ENCODE results near the gene CDH15.

Gene CDH15

DNA sequence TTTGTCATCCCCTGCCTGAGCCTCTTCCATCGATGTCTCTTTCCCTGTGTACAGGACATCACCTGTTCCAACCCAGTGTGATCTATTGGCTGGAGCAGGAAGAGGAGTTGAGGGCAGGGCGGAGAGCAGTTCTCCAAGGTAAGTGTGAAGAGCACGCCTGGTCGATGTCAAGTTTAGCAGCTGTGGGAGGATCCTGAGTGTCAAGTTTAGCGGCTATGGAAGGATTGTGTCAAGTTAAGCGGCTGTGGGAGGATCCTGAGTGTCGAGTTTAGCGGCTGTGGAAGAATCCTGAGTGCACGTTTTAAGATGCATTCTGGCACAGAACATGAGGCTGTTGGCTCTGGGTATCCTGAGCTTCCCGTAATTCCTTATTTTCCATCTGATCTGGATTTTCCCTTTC lies 53.1 kb downstream of the CDH15 start:
- Histone ChIP-seq H3K9me3 (ENCODE audit: low read length) (peaks cover 27% of the 10 kb centered on the region), H4K20me1 (ENCODE audit: insufficient read depth, low read length) (no peaks in the 10 kb centered on the region), H3F3A (ENCODE audit: insufficient read depth, low read length) (no peaks in the 10 kb centered on the region), H3K36me3 (ENCODE audit: insufficient read depth, low read length) (peaks cover 83% of the 10 kb centered on the region), H3K9me2 (ENCODE audit: low read depth, low read length) (no peaks in the 10 kb centered on the region), H3K4me3 (ENCODE audit: low read depth, low read length, poor library complexity, severe bottlenecking) (no peak overlapping the region), H3K4me2 (ENCODE audit: low read length) (no peak overlapping the region), H3K27ac (ENCODE audit: low read depth, low read length, poor library complexity, severe bottlenecking) (no peak overlapping the region), H2AFZ (ENCODE audit: low read length) (no peak overlapping the region), H3K27me3 (ENCODE audit: insufficient read depth, low read length) (no peaks in the 10 kb centered on the region), H3K79me2 (ENCODE audit: insufficient read depth, low read length) (no peaks in the 10 kb centered on the region), H3K4me1 (ENCODE audit: insufficient read depth, low read length, severe bottlenecking) (no peaks in the 10 kb centered on the region), H3K9ac (ENCODE audit: low read length) (no peak overlapping the region)
- TF ChIP-seq EZH2 (IDR thresholded peaks at IDR 0.05; ENCODE audit: borderline replicate concordance, low read length) = no peak
- TF ChIP-seq, protein P1, sequence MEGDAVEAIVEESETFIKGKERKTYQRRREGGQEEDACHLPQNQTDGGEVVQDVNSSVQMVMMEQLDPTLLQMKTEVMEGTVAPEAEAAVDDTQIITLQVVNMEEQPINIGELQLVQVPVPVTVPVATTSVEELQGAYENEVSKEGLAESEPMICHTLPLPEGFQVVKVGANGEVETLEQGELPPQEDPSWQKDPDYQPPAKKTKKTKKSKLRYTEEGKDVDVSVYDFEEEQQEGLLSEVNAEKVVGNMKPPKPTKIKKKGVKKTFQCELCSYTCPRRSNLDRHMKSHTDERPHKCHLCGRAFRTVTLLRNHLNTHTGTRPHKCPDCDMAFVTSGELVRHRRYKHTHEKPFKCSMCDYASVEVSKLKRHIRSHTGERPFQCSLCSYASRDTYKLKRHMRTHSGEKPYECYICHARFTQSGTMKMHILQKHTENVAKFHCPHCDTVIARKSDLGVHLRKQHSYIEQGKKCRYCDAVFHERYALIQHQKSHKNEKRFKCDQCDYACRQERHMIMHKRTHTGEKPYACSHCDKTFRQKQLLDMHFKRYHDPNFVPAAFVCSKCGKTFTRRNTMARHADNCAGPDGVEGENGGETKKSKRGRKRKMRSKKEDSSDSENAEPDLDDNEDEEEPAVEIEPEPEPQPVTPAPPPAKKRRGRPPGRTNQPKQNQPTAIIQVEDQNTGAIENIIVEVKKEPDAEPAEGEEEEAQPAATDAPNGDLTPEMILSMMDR (IDR thresholded peaks at IDR 0.05; ENCODE audit: low read length) = no peak

DNA sequence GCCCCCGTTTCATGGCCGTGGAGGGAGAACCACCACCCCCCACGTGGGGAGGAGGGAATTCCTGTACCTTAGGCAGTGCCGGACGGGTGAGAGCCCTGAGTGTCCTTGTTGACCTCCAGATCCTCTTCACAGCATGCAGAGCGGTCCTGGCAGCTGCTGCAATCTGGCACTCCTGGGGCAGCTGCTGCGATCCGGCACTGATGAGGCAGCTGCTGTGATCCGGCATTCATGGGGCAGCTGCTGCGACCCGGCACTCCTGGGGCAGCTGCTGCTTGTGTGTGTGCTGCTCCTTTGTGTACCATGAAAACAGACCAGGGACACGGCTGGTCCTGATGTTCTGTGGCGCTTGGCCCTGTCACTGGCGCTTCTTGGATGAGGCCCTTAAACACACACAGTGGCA lies 58.7 kb downstream of the CDH15 start:
- Histone ChIP-seq H4K20me1 (ENCODE audit: insufficient read depth, low read length) (no peaks in the 10 kb centered on the region), H3K9me2 (ENCODE audit: low read depth, low read length) (no peaks in the 10 kb centered on the region), H3K4me1 (ENCODE audit: insufficient read depth, low read length, severe bottlenecking) (no peaks in the 10 kb centered on the region), H3K4me3 (ENCODE audit: low read depth, low read length, poor library complexity, severe bottlenecking) (no peak overlapping the region), H3K79me2 (ENCODE audit: insufficient read depth, low read length) (no peaks in the 10 kb centered on the region), H3F3A (ENCODE audit: insufficient read depth, low read length) (no peaks in the 10 kb centered on the region), H3K9me3 (ENCODE audit: low read length) (peaks cover 35% of the 10 kb centered on the region), H3K4me2 (ENCODE audit: low read length) (no peak overlapping the region), H3K27ac (ENCODE audit: low read depth, low read length, poor library complexity, severe bottlenecking) (no peak overlapping the region), H3K9ac (ENCODE audit: low read length) (no peak overlapping the region), H2AFZ (ENCODE audit: low read length) (no peak overlapping the region), H3K27me3 (ENCODE audit: insufficient read depth, low read length) (no peaks in the 10 kb centered on the region), H3K36me3 (ENCODE audit: insufficient read depth, low read length) (peaks cover 93% of the 10 kb centered on the region)
- TF ChIP-seq, protein P1 (IDR thresholded peaks at IDR 0.05; ENCODE audit: low read length) = no peak
- TF ChIP-seq EZH2 (IDR thresholded peaks at IDR 0.05; ENCODE audit: borderline replicate concordance, low read length) = no peak

DNA sequence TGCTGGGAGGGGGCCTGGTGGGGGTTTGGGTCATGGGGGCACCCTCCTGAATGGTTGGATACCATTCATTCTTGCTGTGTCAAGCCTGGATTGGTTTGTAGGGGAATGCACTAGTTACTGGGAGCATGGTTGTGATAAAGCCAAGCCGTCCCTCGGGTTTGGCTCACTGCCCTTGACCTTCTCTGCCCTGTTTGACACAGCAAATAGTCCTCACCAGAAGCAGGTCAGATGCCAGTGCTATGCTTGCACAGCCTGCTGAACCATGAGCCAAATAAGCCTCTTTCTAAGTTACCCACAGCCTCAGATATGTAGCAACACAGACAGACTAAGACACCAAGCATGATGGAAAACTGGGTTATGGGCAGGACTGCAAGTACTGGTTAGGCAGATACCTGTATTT lies 60.6 kb downstream of the CDH15 start:
- Histone ChIP-seq H3K4me3 (ENCODE audit: low read depth, low read length, poor library complexity, severe bottlenecking) (no peak overlapping the region), H3K9me3 (ENCODE audit: low read length) (peaks cover 29% of the 10 kb centered on the region), H2AFZ (ENCODE audit: low read length) (no peak overlapping the region), H3K4me2 (ENCODE audit: low read length) (no peak overlapping the region), H3K27ac (ENCODE audit: low read depth, low read length, poor library complexity, severe bottlenecking) (no peak overlapping the region), H3K9me2 (ENCODE audit: low read depth, low read length) (no peaks in the 10 kb centered on the region), H3K4me1 (ENCODE audit: insufficient read depth, low read length, severe bottlenecking) (no peaks in the 10 kb centered on the region), H3K79me2 (ENCODE audit: insufficient read depth, low read length) (no peaks in the 10 kb centered on the region), H4K20me1 (ENCODE audit: insufficient read depth, low read length) (no peaks in the 10 kb centered on the region), H3K9ac (ENCODE audit: low read length) (no peak overlapping the region), H3F3A (ENCODE audit: insufficient read depth, low read length) (no peaks in the 10 kb centered on the region), H3K36me3 (ENCODE audit: insufficient read depth, low read length) (peaks cover 77% of the 10 kb centered on the region), H3K27me3 (ENCODE audit: insufficient read depth, low read length) (no peaks in the 10 kb centered on the region)
- TF ChIP-seq EZH2 (IDR thresholded peaks at IDR 0.05; ENCODE audit: borderline replicate concordance, low read length) = no peak
- TF ChIP-seq, protein P1 (IDR thresholded peaks at IDR 0.05; ENCODE audit: low read length) = no peak

Data from OCI-LY1 (cell line).